Adrenal gland (tissue), 12 donors: ENCODE data around the gene RUVBL1. TPM values are rescaled to one million over a fixed set of nuclear protein-coding genes. Genes with fewer than 3 reads are reported as not detected.

Source experiments
- DNase-seq, 7 donors: peaks; one replicate each; pipeline ENCODE4 v3.0.0-alpha.2; 2019 to 2020
- H3K27ac ChIP-seq, 5 donors: fragments of 200-600 bp; sonication (generic) in 4 of 5; 1 replicate in 3 of 5; 2 replicates in 2 of 5; pipeline versions ENCODE4 v1.5.1 to v1.8.0; 2016 to 2020; ENCODE audit warnings: mild to moderate bottlenecking in 1 of 5
- H3K27me3 ChIP-seq: fragments of 200-600 bp; 2 replicates; pipeline ENCODE4 v1.8.0; 2021
- H3K36me3 ChIP-seq, 2 donors: fragments of 200-600 bp; replicated peaks in 1 of 2; 1 replicate in 1 of 2; 2 replicates in 1 of 2; pipeline versions ENCODE4 v1.5.1 to v1.8.0; 2018 to 2022
- H3K4me1 ChIP-seq, 2 donors: fragments of 200-600 bp; replicated peaks in 1 of 2; 1 replicate in 1 of 2; 2 replicates in 1 of 2; pipeline versions ENCODE4 v1.5.1 to v1.8.0; 2018 to 2021
- H3K4me3 ChIP-seq, 4 donors: fragments of 200-600 bp; sonication (generic) in 3 of 4; one replicate each; pipeline ENCODE4 v1.5.1; 2016 to 2018
- H3K9me3 ChIP-seq, 3 donors: fragments of 200-600 bp; sonication (generic) in 1 of 3; replicated peaks in 1 of 3; 1 replicate in 2 of 3; 2 replicates in 1 of 3; pipeline versions ENCODE4 v1.5.1 to v1.8.0; 2016 to 2021
- POLR2A ChIP-seq, 2 donors: fragments of 450-650 bp; IDR thresholded peaks; one replicate each; pipeline ENCODE4 v1.6.1; 2017; ENCODE audit warnings: antibody characterized with exemption in 2 of 2, mild to moderate bottlenecking in 2 of 2, moderate library complexity in 1 of 2
- WGBS, 4 donors: extraction: QIAGEN DNeasy Blood & Tissue Kit in 2 of 4; methylation state at CpG; one replicate each; pipeline versions ENCODE4 v1.1.5 to v1.1.7; 2013 to 2017; 5-methylcytosine and 5-hydroxymethylcytosine counted together
- intact Hi-C, 2 donors: fragments of 100-400 bp; cut with DNase I; formaldehyde crosslinking; loops; one replicate each; pipeline versions ENCODE4 v1.14.1 to v1.15.0; 2022 to 2023
- polyA plus RNA-seq, 3 donors: library from polyadenylated mRNA; stranded (reverse); fragments of 200-250 nt in 2 of 3; fragments of 350-450 nt in 1 of 3; fragmentation: Illumina TruSeq in 1 of 3; extraction: RNeasy Lipid Tissue Mini Kit (QIAGEN cat#74804) in 1 of 3; gene quantifications; one replicate each; pipeline ENCODE4 v1.2.3, GENCODE V29; 2013 to 2014
- total RNA-seq, 9 donors: library from RNA; depleted of rRNA in 4 of 9; stranded (reverse); fragments of >200 nt in 4 of 9; fragments of 120-200 nt in 1 of 9; fragmentation: NEBNext Ultra II Directional in 1 of 9; extraction: Animal tissue kit (Norgen Biotek cat#: 25700) in 1 of 9; gene quantifications; one replicate each; pipeline versions ENCODE4 v1.1.0 to v1.2.4, GENCODE V29; 2013 to 2023
- TF ChIP-seq, protein P1 (sequence below), 6 experiments: fragments of 450-650 bp in 4 of 6; fragments of 200-600 bp in 2 of 6; sonication (generic) in 1 of 6; IDR thresholded peaks; 1 replicate in 5 of 6; 2 replicates in 1 of 6; pipeline versions ENCODE4 v1.5.1 to v1.8.0; 2016 to 2021; ENCODE audit warnings: antibody characterized with exemption in 6 of 6, mild to moderate bottlenecking in 2 of 6, moderate library complexity in 1 of 6
- donor health status: healthy with polysubstance abuse.
- donor health status: Bipolar disorder and iron deficiency.
- donor health status: DM: yes; HTN: yes; CAD: no.
- donor health status: DM: no; HTN: no; CAD: no.
- donor health status: DM: no; HTN: no; CAD: no.
- donor health status: DM: yes; HTN: yes; CAD: no.

Gene RUVBL1
- total and polyA plus RNA-seq, 12 donors: 7.9 to 57.3 (median 25.4) TPM

DNA sequence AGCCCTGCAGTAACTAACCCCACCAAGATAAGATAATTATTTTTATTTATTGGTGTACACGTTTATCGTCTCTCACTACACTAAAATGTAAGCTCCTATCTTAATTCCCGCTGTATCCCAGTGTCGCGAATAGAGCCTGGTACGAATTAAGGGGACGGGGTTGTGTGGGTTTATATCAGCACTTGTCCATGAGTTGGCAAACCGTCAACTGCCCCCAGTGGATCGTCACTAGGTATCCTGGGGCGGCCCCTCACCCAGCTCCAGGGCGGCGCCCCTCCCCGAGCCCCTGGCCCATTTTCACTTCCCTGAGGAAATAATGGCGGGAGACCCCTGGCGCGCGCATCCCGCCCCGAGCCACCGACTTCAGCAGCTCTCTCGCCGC lies 465 bp downstream of the RUVBL1 start:
- H3K27me3 ChIP-seq: no peaks in the 10 kb centered on the region
- peak overlapping the region; percentile 45 to 94 (median 79) for H3K4me3 ChIP-seq
- 0 to 2% (median 1%) methylated on average over 9 to 22 of the region's 22 CpGs for WGBS, 4 donors
- H3K27ac ChIP-seq: peak overlapping the region in 3 of 5 donors; percentile 11 to 84 (median 32)
- intact Hi-C loops: no loop called here
- DNase-seq: peak in 1 of 7 donors; percentile 62
- peaks cover 4 to 9% of the 10 kb centered on the region in 2 donors for H3K4me1 ChIP-seq
- H3K36me3 ChIP-seq: no peaks in the 10 kb centered on the region
- TF ChIP-seq, protein P1, sequence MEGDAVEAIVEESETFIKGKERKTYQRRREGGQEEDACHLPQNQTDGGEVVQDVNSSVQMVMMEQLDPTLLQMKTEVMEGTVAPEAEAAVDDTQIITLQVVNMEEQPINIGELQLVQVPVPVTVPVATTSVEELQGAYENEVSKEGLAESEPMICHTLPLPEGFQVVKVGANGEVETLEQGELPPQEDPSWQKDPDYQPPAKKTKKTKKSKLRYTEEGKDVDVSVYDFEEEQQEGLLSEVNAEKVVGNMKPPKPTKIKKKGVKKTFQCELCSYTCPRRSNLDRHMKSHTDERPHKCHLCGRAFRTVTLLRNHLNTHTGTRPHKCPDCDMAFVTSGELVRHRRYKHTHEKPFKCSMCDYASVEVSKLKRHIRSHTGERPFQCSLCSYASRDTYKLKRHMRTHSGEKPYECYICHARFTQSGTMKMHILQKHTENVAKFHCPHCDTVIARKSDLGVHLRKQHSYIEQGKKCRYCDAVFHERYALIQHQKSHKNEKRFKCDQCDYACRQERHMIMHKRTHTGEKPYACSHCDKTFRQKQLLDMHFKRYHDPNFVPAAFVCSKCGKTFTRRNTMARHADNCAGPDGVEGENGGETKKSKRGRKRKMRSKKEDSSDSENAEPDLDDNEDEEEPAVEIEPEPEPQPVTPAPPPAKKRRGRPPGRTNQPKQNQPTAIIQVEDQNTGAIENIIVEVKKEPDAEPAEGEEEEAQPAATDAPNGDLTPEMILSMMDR (IDR thresholded peaks at IDR 0.05): no peak
- TF ChIP-seq POLR2A (IDR thresholded peaks at IDR 0.05): no peak
- H3K9me3 ChIP-seq: no peaks in the 10 kb centered on the region

DNA sequence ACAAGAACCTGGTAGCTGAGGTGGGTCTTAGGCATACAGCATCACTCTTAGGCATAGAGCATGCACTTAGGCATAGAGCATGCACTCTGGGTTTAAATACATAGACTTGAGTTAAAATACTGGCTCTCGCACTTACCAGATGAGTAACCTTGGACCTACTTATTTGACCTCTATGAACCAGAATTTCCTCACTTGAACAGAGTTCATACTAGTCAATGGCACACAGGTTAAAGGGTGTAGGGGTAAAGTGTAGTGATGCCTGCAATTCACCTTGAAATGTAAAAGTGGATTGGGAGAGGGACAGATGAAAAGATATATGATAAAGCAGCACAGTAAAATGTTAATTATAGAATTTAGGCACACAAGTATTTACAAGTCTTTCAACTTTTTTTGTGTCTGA lies 1.6 kb downstream of the RUVBL1 start:
- TF ChIP-seq POLR2A (IDR thresholded peaks at IDR 0.05): no peak
- intact Hi-C loops: no loop called here
- no peak overlapping the region for H3K4me3 ChIP-seq
- H3K4me1 ChIP-seq: peaks cover 4 to 9% of the 10 kb centered on the region in 2 donors
- no peak for DNase-seq
- H3K27ac ChIP-seq: no peak overlapping the region
- no peaks in the 10 kb centered on the region for H3K9me3 ChIP-seq
- no peaks in the 10 kb centered on the region for H3K27me3 ChIP-seq
- no peaks in the 10 kb centered on the region for H3K36me3 ChIP-seq
- 81 to 94% (median 83%) methylated on average over 1 of the region's 1 CpG for WGBS, 4 donors

DNA sequence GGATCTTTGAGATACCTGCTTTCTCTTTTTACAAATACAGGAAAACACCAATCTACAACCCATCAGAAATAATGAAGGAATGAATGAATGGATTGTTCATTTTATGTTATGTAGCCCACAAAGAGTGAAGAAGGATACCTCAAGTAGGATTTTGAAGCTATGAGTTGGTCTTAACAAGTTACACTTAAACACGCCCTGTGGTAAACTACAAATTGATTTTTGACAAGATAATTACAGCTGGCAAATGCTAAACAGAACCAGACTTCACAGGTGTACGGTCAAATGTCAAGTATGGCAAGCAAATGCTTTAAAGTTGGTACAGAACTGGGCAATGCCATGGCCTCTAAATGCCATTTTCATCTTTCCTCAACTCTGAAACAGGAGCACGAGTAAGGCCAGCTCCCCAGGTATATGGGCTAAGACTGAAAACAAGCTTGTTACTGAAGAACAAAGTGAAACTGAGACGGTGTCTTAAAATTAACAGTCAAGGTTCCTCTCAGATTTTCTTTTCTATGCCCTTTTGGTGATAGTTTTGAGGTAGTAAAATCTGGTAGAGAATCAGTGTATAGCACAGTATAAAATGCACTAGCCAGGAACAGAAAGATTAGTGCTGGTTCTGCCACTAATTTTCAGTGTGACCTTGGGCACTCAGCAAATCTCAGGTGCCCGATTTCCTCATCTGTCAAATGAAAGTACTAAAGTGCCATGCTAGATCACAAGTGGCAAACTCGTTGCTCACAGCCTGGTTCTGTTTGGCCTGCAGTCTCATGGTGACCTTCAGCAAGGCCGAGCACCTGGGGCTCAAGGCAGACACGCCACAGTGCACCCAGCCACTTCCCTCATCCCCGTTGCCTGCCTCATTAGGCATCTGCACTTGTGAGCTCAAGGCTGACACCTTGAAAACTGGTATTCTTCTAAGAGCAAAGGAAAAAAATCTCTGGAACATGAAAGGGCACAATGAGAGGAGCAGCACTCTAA lies 9.5 kb downstream of the RUVBL1 start:
- peaks cover 8 to 23% of the 10 kb centered on the region in 2 donors for H3K4me1 ChIP-seq
- peak in 6 of 7 donors; percentile 49 to 73 (median 69) for DNase-seq
- 53 to 63% (median 59%) methylated on average over 9 of the region's 9 CpGs for WGBS, 4 donors
- no peaks in the 10 kb centered on the region for H3K36me3 ChIP-seq
- H3K4me3 ChIP-seq: no peak overlapping the region
- H3K27ac ChIP-seq: peak overlapping the region in 3 of 5 donors; percentile 48 to 53 (median 49)
- no peaks in the 10 kb centered on the region for H3K27me3 ChIP-seq
- intact Hi-C loops: no loop called here
- no peak for TF ChIP-seq POLR2A (IDR thresholded peaks at IDR 0.05)
- TF ChIP-seq, protein P1 (IDR thresholded peaks at IDR 0.05): no peak
- H3K9me3 ChIP-seq: no peaks in the 10 kb centered on the region

DNA sequence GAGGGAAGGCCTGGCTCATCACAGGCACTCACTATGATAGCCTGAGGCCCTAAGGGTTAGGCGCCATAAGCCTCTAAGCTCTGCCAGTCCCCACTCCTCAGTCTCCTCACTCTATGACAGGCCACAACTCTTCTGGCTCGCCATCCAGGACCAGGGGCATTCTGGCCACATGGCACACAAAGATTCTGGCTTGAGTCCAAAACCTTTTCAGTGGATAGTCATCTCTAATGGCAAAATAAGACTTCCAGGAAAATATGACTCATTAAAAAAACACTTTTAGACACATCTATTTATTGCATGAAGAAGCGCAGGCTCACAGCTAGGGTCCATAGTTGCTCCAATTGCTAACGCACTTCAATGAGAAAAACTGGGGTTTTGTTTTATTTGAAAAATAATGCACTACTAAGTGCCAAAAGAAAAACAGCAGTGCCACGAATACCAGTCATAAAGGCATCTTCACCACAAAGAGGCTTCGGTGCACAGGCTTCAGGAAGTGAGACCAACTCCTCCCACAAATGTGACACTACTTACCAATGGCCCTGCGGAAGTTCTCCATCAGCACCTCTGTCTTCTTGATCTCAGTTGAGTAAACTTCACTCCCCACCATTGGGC lies 11.1 kb downstream of the RUVBL1 start:
- DNase-seq: peak; percentile 64 to 79 (median 73)
- intact Hi-C loops: no loop called here
- no peak overlapping the region for H3K4me3 ChIP-seq
- no peaks in the 10 kb centered on the region for H3K36me3 ChIP-seq
- H3K27ac ChIP-seq: peak overlapping the region in 2 of 5 donors; percentile 48 to 61
- no peaks in the 10 kb centered on the region for H3K9me3 ChIP-seq
- 62 to 76% (median 64%) methylated on average over 7 of the region's 7 CpGs for WGBS, 4 donors
- TF ChIP-seq, protein P1 (IDR thresholded peaks at IDR 0.05): peak in 5 of 6 experiments; percentile 15 to 34 (median 28)
- no peak for TF ChIP-seq POLR2A (IDR thresholded peaks at IDR 0.05)
- H3K4me1 ChIP-seq: peaks cover 8 to 23% of the 10 kb centered on the region in 2 donors
- no peaks in the 10 kb centered on the region for H3K27me3 ChIP-seq
